T-helper 17 cell (primary cell): Measurements from ENCODE around the gene KIF19. TPM values are rescaled to one million over a fixed set of nuclear protein-coding genes. Genes with fewer than 3 reads are reported as not detected.

Experiments
- ATAC-seq: fragments of 150-1000 bp; cut with Tn5 transposase; 2 replicates; pipeline ENCODE4 v1.10.0; 2021; ENCODE audit warnings: mild to moderate bottlenecking, moderate library complexity
- DNase-seq, 3 donors: peaks; one replicate each; pipeline versions ENCODE4 v3.0.0 to v3.0.0-alpha.2; 2020 to 2021
- H3K9me3 ChIP-seq: one replicate; pipeline ENCODE4 v1.7.0; 2013; ENCODE audit warnings: low read length, mild to moderate bottlenecking; ENCODE audit not compliant: control insufficient read depth, poor library complexity, severe bottlenecking
- H3K27ac Mint-ChIP-seq: one replicate; pipeline ENCODE4 v1.8.0; 2022; ENCODE audit warnings: mild to moderate bottlenecking, moderate library complexity, mixed read lengths
- H3K27me3 Mint-ChIP-seq: one replicate; pipeline ENCODE4 v1.8.0; 2022; ENCODE audit warnings: mixed read lengths
- H3K36me3 Mint-ChIP-seq: one replicate; pipeline ENCODE4 v1.8.0; 2022; ENCODE audit warnings: low read depth, mixed read lengths
- H3K4me1 Mint-ChIP-seq: one replicate; pipeline ENCODE4 v1.8.0; 2022; ENCODE audit warnings: mild to moderate bottlenecking, mixed read lengths
- H3K4me3 Mint-ChIP-seq: one replicate; pipeline ENCODE4 v1.8.0; 2022; ENCODE audit warnings: mild to moderate bottlenecking, moderate library complexity, mixed read lengths
- total RNA-seq, 4 donors: library from RNA in 2 of 4; stranded (reverse) in 2 of 4; gene quantifications; one replicate each; pipeline ENCODE4 v1.2.3 and lab custom pipeline; 2022 to 2026

Gene KIF19
- total RNA-seq, 2 donors from 2014 or later, result 2.3 to 2.8 TPM

- no peak overlapping the region for H3K27ac Mint-ChIP-seq
- peaks cover 18% of the 10 kb centered on the region for H3K27me3 Mint-ChIP-seq
- no peak for ATAC-seq
- no peaks in the 10 kb centered on the region for H3K4me1 Mint-ChIP-seq
- no peak overlapping the region for H3K4me3 Mint-ChIP-seq
- no peaks in the 10 kb centered on the region for H3K36me3 Mint-ChIP-seq
- DNase-seq, result no peak
- no peaks in the 10 kb centered on the region for H3K9me3 ChIP-seq
Observed at GRCh38 chr17:74380959-74381808, 55.2 kb downstream of the KIF19 start.

DNA sequence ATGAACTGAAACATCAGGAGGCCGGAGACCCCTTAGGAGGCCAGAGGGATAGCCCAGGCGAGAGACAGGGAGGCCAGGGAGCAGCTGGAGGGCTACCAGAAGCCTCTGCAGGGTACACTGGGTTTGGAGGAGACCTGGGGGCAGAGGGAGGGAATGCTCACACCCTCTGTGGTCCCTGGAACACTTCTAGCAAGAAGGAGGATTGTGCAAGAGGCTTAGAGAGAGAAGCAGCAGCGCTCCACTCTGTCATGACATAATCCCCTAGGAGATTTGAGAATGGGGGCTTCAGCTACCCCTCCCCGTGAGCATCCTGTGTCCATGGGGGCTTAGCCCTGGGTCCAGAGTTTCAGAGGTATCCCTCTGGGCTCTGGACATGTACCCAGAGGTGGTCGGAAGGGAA, 57.1 kb downstream of the KIF19 start:
- H3K27ac Mint-ChIP-seq, result no peak overlapping the region

DNA sequence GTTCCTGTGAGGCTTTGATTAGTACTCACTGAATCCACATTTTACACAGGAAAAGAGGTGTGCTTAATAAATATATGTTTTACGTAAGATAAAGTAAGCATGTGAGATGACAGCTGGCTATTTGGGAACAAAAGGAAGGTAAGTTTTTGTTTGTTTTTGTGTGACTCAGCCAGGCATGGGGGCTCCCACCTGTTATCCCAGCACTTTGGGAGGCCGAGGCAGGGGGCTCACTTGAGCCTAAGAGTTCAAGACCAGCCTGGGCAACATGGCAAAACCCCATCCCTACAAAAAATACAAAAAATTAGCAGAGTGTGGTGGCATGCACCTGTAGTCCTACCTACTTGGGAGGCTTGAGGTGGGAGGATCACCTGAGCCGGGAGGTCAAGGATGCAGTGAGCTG, 59.2 kb downstream of the KIF19 start:
- no peaks in the 10 kb centered on the region for H3K36me3 Mint-ChIP-seq
- DNase-seq, result no peak
- ATAC-seq, result no peak
- H3K4me1 Mint-ChIP-seq, result peaks cover 4% of the 10 kb centered on the region
- no peaks in the 10 kb centered on the region for H3K9me3 ChIP-seq
- H3K4me3 Mint-ChIP-seq, result no peak overlapping the region
- H3K27ac Mint-ChIP-seq, result no peak overlapping the region
- peaks cover 29% of the 10 kb centered on the region for H3K27me3 Mint-ChIP-seq

More for the DNA sequence above, 57.1 kb downstream of the KIF19 start:
- Mint-ChIP-seq H3K27me3 (peaks cover 29% of the 10 kb centered on the region), H3K36me3 (no peaks in the 10 kb centered on the region), H3K4me3 (no peak overlapping the region), H3K4me1 (no peaks in the 10 kb centered on the region)
- no peaks in the 10 kb centered on the region for H3K9me3 ChIP-seq
- ATAC-seq, result no peak
- DNase-seq, result no peak

DNA sequence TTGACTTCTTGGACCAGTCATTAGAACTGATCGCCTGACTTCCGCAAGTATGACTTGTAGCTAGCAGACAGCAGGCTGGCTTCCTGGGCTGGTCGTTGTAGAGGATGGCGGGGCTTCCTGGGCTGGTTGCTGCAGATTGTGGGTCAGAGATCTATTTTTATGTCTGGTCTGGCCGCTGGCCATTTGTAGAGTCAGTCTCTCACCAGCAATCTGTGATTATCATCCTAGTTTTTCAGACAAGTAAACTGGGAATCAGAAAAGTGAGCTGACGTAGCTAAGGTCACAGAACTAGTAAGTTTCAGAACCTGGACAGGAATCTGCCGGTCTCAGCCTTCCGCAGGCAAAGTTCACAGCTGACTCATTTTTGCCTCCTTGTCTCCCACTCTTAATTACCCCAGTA, 60.4 kb downstream of the KIF19 start:
- Mint-ChIP-seq H3K4me3 (no peak overlapping the region), H3K4me1 (peaks cover 4% of the 10 kb centered on the region), H3K27ac (no peak overlapping the region), H3K36me3 (no peaks in the 10 kb centered on the region), H3K27me3 (peaks cover 37% of the 10 kb centered on the region)
- H3K9me3 ChIP-seq, result no peaks in the 10 kb centered on the region
- DNase-seq (no peak), ATAC-seq (no peak)

DNA sequence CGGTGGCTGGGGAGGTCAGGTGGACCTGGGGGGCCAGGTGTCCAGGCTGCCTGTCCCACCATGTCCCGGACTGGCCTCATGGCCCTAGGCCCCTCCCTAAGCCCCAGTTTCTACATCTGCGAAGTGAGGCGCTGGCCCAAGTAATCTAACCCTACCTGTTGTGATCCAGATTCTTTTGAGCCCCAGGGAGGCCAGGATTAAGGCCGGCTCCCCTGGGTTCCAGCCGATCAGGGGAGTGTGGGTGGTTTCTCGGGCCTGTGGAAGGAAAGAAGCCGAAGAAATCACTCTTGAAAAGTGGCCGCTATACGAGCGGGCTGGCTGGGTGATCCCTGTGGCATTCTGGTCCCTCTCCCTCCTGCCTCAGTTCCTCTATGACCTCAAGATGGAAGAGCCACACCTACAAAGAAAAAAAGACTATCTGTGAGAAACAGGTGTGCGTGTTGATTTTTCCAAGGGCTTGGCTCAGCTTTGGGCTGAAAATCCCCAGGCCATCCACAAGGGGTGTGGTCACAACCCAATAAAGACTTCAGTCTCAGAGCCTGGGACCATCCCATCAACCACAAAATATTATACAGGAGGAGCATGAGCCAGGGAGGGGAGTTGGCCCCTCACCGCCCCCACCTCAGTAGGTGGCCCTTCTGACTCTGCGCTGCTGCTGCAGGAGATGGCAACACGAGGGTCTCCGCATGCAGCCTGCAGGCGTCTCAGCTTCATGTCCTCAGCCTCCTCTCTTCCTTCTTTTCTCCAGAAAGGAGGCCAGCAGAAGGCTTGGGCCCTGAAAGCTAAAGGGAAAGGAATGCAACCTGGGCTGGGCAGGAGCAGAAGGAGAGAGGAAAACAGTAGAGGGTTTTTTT, 61.6 kb downstream of the KIF19 start:
- DNase-seq (no peak), ATAC-seq (no peak)
- no peaks in the 10 kb centered on the region for H3K9me3 ChIP-seq
- Mint-ChIP-seq H3K27ac (no peak overlapping the region), H3K4me3 (no peak overlapping the region), H3K4me1 (peaks cover 4% of the 10 kb centered on the region), H3K36me3 (no peaks in the 10 kb centered on the region), H3K27me3 (peaks cover 39% of the 10 kb centered on the region)

GRCh38 chr17:74389084-74389753, 63.2 kb downstream of the KIF19 start:
- Mint-ChIP-seq H3K4me3 (no peak overlapping the region), H3K36me3 (no peaks in the 10 kb centered on the region), H3K4me1 (peaks cover 4% of the 10 kb centered on the region), H3K27me3 (peaks cover 32% of the 10 kb centered on the region), H3K27ac (no peak overlapping the region)
- H3K9me3 ChIP-seq, result no peaks in the 10 kb centered on the region
- ATAC-seq (no peak), DNase-seq (no peak)

GRCh38 chr17:74389937-74390679, 64.1 kb downstream of the KIF19 start:
- peaks cover 30% of the 10 kb centered on the region for H3K27me3 Mint-ChIP-seq
- DNase-seq (no peak), ATAC-seq (no peak)
- no peaks in the 10 kb centered on the region for H3K9me3 ChIP-seq
- H3K4me3 Mint-ChIP-seq, result no peak overlapping the region
- H3K27ac Mint-ChIP-seq, result no peak overlapping the region
- no peaks in the 10 kb centered on the region for H3K36me3 Mint-ChIP-seq
- H3K4me1 Mint-ChIP-seq, result peaks cover 4% of the 10 kb centered on the region

GRCh38 chr17:74390680-74391653, 64.9 kb downstream of the KIF19 start:
- ATAC-seq, result no peak
- H3K27ac Mint-ChIP-seq, result no peak overlapping the region
- no peaks in the 10 kb centered on the region for H3K9me3 ChIP-seq
- H3K27me3 Mint-ChIP-seq, result peaks cover 33% of the 10 kb centered on the region
- H3K36me3 Mint-ChIP-seq, result no peaks in the 10 kb centered on the region
- no peak for DNase-seq
- no peak overlapping the region for H3K4me3 Mint-ChIP-seq
- peaks cover 4% of the 10 kb centered on the region for H3K4me1 Mint-ChIP-seq

DNA sequence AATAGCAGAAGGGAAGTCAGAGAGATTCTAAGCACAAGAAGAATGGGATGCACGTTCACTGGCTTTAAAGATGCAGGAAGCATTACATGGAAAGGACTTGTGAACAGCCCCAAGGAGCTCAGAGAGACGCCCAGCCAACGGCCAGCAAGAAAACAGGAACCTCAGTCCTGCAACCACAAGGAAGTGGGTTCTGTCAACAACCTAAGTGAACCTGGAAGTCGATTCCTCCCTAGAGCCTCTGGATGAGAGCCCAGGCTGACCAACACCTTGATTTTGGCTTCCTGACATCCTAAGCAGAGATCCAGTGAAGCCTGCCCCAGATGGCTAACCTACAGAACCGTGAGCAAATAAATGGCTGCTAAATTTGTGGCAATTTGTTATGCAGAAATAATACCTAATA, 65.7 kb downstream of the KIF19 start:
- Mint-ChIP-seq H3K4me3 (no peak overlapping the region), H3K4me1 (peaks cover 4% of the 10 kb centered on the region), H3K36me3 (no peaks in the 10 kb centered on the region), H3K27ac (no peak overlapping the region), H3K27me3 (peaks cover 28% of the 10 kb centered on the region)
- ATAC-seq (no peak), DNase-seq (no peak)
- no peaks in the 10 kb centered on the region for H3K9me3 ChIP-seq

DNA sequence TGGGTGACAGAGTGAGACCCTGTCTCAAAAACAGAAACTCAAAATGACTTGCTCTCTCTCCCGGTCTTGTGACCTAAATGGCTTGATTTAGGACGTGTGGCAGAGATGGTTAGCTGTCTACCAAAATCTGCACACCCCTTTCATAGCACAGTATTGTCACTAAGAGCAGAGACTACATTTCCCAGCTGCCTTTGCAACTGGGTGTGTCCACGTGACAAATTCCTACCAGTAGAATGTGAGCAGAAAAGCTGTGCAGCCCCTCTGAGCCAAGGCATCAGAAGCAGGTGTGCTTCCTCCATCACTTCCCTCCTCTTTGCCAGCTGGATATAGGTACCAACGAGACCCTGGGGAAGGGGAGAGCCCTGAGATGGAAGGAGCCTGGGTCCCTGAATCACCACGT, 66.8 kb downstream of the KIF19 start:
- ATAC-seq, result no peak
- no peaks in the 10 kb centered on the region for H3K9me3 ChIP-seq
- no peak overlapping the region for H3K27ac Mint-ChIP-seq
- H3K4me3 Mint-ChIP-seq, result no peak overlapping the region
- peaks cover 4% of the 10 kb centered on the region for H3K4me1 Mint-ChIP-seq
- no peaks in the 10 kb centered on the region for H3K36me3 Mint-ChIP-seq
- DNase-seq, result no peak
- peaks cover 23% of the 10 kb centered on the region for H3K27me3 Mint-ChIP-seq

DNA sequence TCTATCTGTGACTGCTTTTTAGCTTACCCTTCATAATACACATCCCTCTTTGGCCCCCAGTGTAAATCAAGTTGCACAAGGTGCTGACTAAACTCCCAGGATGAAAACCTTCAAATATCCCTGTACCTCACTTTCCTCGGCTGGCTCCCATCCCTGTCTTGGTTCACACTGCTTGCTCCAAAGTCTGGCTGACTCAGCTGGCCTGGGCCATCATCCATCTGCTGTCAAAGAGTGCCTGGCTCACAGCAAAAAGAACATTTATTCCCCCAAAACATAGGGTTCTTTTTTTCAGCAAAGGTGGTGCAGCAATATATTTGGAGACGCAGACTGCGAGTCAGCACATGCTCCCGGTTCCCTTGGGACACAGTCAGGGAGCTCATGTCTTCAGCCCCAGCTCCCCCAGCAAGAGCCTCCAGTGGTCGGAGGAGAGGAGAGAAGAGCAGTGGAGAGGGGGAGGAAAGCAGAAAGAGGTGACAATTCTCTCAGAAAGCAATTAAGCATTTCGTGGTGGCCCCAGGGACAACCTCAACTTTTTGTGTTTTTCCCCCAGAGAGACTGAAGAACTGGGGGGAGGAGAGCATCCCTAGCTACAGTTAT, 67.4 kb downstream of the KIF19 start:
- DNase-seq (no peak), ATAC-seq (no peak)
- no peak overlapping the region for H3K4me3 Mint-ChIP-seq
- H3K9me3 ChIP-seq, result no peaks in the 10 kb centered on the region
- peaks cover 23% of the 10 kb centered on the region for H3K27me3 Mint-ChIP-seq
- no peak overlapping the region for H3K27ac Mint-ChIP-seq
- peaks cover 4% of the 10 kb centered on the region for H3K4me1 Mint-ChIP-seq
- H3K36me3 Mint-ChIP-seq, result no peaks in the 10 kb centered on the region
